GM12872 (cell line): ENCODE results near the gene WRAP53.

Experiments
- CTCF ChIP-seq: IDR thresholded peaks from 3 replicates; pipeline ENCODE4 v1.5.1; 2011; ENCODE audit warnings: low read depth, mild to moderate bottlenecking, low read length, moderate library complexity; ENCODE audit not compliant: insufficient read depth

Gene WRAP53

DNA sequence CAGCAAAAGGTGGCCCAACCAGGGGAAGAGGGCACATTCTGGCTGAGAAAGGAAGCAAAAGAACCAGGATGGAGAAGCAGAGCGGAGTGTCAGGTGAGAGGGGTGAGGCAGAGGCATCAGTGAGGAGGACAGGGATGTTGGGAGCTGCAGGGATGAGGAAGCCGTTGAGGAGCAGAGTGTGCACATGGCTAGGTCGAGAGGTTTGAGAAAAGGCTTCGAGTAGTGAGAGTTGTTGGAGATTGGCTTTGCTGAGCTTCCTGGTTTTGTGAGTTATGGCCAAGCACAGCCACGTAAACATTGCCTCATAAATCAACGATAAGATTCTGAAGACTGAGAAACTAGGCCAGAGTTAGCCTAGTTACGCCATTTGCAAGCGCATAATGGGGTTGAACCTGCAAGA lies 56.1 kb downstream of the WRAP53 start:
- no peak for TF ChIP-seq CTCF

DNA sequence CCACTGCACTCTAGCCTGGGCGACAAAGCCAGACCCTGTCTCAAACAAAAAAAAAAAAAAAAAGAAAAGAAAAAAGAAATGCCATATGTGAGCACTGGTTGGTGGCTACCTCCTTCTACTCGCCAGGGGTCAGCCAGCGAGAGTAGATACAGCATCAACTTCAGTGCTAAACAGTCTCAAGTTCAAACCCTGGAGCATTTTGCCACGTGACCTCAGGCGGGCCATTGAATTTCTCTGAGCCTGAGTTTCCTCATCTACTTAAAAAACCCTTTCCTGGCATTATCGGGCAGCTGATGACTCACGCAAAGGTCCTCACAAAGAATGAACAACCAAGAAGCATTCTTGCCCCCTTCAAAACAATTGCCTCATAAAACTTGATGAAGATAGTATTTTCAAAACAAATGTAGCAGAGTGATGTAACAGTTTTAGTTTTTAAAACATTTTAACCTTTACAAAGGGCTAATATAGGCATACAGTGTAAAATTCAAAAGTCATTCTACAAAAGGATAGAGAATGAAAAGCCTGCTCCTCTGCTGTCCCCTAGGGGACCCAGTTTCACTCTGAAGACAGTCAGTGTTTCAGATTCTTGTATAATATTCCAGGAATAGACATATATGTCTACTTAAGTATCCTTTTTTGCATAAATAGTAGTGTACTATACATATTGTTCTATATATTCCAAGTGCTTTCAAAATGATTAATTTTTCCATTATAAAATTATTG lies 57.6 kb downstream of the WRAP53 start:
- TF ChIP-seq CTCF = no peak

- no peak for TF ChIP-seq CTCF
Observed at GRCh38 chr17:7747635-7748071, 59.4 kb downstream of the WRAP53 start.

DNA sequence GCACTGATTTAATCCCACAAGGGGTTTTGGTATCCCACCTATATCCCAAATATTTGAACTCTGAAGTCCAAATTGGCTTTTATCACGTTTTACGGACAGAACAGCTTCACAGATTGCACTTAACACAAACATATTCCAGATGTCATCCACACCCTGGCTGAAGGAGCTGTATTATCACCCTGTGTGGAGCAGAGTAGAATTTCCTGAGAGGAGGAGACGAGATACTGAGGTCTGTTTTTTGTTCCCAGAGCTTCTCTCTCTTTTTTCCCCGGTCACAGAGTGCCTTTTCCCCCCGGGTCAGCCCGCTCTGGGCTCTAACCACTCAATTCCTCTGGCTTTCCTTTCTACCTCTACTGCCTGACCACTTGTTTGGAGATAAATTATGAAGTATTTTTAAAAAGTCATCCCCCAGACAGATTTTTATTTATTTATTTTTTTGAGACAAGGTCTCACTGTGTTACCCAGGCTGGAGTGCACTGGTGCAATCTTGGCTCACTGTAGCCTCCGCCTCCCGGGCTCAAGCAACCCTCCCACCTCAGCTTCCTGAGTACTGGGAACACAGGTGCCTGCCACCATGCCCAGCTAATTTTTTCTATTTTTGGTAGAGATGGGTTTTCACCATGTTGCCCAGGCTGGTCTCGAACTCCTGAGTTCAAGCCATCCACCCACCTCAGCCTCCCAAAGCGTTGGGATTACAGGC lies 59.9 kb downstream of the WRAP53 start:
- TF ChIP-seq CTCF = no peak

- TF ChIP-seq CTCF = no peak
Observed at GRCh38 chr17:7750321-7750821, 62.1 kb downstream of the WRAP53 start.
